ENCODE data around the gene MSGN1.

Gene MSGN1

DNA sequence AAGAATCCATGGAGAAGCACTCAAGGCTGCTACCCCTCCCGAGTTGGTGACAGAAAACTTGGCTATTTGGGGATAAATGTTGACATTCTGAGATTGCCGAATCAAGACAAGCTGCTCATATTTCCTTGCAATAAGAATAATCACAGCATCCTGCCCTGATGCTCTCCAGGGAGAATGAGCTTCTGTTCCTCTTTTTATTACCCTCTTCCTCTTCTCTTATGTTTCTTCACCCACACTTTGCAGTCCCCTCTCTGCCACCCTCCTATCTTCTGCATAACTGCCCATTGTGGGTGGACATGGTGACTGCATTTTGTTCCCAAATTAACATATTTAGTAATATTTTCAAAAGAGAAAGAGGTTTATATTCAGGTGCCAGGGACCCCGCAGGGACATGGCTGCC lies 11.9 kb upstream of the MSGN1 start:
- Histone ChIP-seq H3K27me3 (ENCODE audit: control insufficient read depth in 3 of 3, insufficient read depth in 3 of 3, low read depth in 1 of 3, low read length in 3 of 3) (peaks cover 0 to 6% (median 0%) of the 10 kb centered on the region in 3 experiments), H4K91ac (ENCODE audit: low read depth, low read length, poor library complexity) (no peak overlapping the region), H2AFZ (ENCODE audit: low read length) (no peak overlapping the region), H3K9me3 (replicated peaks in 1 of 2; ENCODE audit: control insufficient read depth in 2 of 2, insufficient read depth in 1 of 2, low read depth in 1 of 2, low read length in 2 of 2) (no peaks in the 10 kb centered on the region), H3K23ac (ENCODE audit: low read depth, low read length, poor library complexity) (no peak overlapping the region), H2BK120ac (ENCODE audit: low read depth, low read length) (no peak overlapping the region), H3K18ac (ENCODE audit: low read length) (no peak overlapping the region), H3K9ac (ENCODE audit: low read depth, low read length, poor library complexity) (no peak overlapping the region), H3K4ac (ENCODE audit: low read length) (no peak overlapping the region), H3K4me1 (ENCODE audit: control insufficient read depth in 2 of 2, insufficient read depth in 1 of 2, low read depth in 1 of 2, low read length in 2 of 2) (peaks cover 2 to 7% of the 10 kb centered on the region in 2 donors), H3K4me2 (ENCODE audit: insufficient read depth, low read length, poor library complexity, severe bottlenecking) (no peak overlapping the region), H2BK15ac (ENCODE audit: low read length) (no peak overlapping the region), H3K36me3 (replicated peaks in 1 of 2; ENCODE audit: control insufficient read depth in 2 of 2, insufficient read depth in 2 of 2, low read length in 2 of 2) (no peaks in the 10 kb centered on the region), H2BK5ac (ENCODE audit: low read length) (no peak overlapping the region), H2BK12ac (ENCODE audit: low read length) (no peak overlapping the region), H3K4me3 (ENCODE audit: low read length in 2 of 2) (no peak overlapping the region), H4K8ac (ENCODE audit: low read depth, low read length) (no peak overlapping the region), H3K14ac (ENCODE audit: low read length) (no peak overlapping the region), H3K79me1 (ENCODE audit: low read depth, low read length) (no peaks in the 10 kb centered on the region), H2AK5ac (ENCODE audit: low read depth, low read length) (no peak overlapping the region), H3K27ac (replicated peaks; ENCODE audit: low read length) (no peak overlapping the region)
- WGBS, 2 donors (ENCODE audit: extremely low coverage in 2 of 2, insufficient read length in 2 of 2, insufficient replicate concordance in 1 of 2) = no CpG with 5 or more reads among the region's 3 CpGs
- no peak for DNase-seq (ENCODE audit: low spot score)

DNA sequence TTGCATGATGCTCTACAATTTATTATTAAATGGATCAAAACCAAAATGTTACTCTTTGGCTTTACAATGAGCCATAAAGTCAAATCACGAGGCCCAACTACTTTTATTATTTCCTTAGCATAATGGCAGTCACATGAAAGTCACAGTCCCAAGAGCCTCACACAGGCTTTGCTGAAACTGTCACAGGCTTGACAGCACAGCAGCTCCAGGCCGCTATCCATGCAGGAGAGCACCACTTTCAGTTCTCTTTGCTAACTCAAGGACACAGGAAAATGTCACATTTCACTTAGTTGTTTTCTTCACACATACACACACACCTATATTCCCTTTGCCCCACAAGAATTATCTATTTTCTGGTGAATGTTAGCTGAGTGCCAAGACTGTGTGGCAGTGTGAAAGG lies 11.1 kb upstream of the MSGN1 start:
- Histone ChIP-seq H2BK15ac (ENCODE audit: low read length) (no peak overlapping the region), H3K27ac (replicated peaks; ENCODE audit: low read length) (no peak overlapping the region), H3K9me3 (replicated peaks in 1 of 2; ENCODE audit: control insufficient read depth in 2 of 2, insufficient read depth in 1 of 2, low read depth in 1 of 2, low read length in 2 of 2) (no peaks in the 10 kb centered on the region), H3K4me1 (ENCODE audit: control insufficient read depth in 2 of 2, insufficient read depth in 1 of 2, low read depth in 1 of 2, low read length in 2 of 2) (peaks cover under 1 to 2% of the 10 kb centered on the region in 2 donors), H3K79me1 (ENCODE audit: low read depth, low read length) (no peaks in the 10 kb centered on the region), H3K4ac (ENCODE audit: low read length) (no peak overlapping the region), H3K4me2 (ENCODE audit: insufficient read depth, low read length, poor library complexity, severe bottlenecking) (no peak overlapping the region), H3K23ac (ENCODE audit: low read depth, low read length, poor library complexity) (no peak overlapping the region), H4K8ac (ENCODE audit: low read depth, low read length) (no peak overlapping the region), H2BK5ac (ENCODE audit: low read length) (no peak overlapping the region), H3K18ac (ENCODE audit: low read length) (no peak overlapping the region), H2AK5ac (ENCODE audit: low read depth, low read length) (no peak overlapping the region), H3K27me3 (ENCODE audit: control insufficient read depth in 3 of 3, insufficient read depth in 3 of 3, low read depth in 1 of 3, low read length in 3 of 3) (peaks cover 0 to 6% (median 0%) of the 10 kb centered on the region in 3 experiments), H4K91ac (ENCODE audit: low read depth, low read length, poor library complexity) (no peak overlapping the region), H3K9ac (ENCODE audit: low read depth, low read length, poor library complexity) (no peak overlapping the region), H2BK120ac (ENCODE audit: low read depth, low read length) (no peak overlapping the region), H3K4me3 (ENCODE audit: low read length in 2 of 2) (no peak overlapping the region), H3K14ac (ENCODE audit: low read length) (no peak overlapping the region), H3K36me3 (replicated peaks in 1 of 2; ENCODE audit: control insufficient read depth in 2 of 2, insufficient read depth in 2 of 2, low read length in 2 of 2) (no peaks in the 10 kb centered on the region), H2BK12ac (ENCODE audit: low read length) (no peak overlapping the region), H2AFZ (ENCODE audit: low read length) (no peak overlapping the region)
- no CpG with 5 or more reads among the region's 2 CpGs for WGBS, 2 donors (ENCODE audit: extremely low coverage in 2 of 2, insufficient read length in 2 of 2, insufficient replicate concordance in 1 of 2)
- no peak for DNase-seq (ENCODE audit: low spot score)

DNA sequence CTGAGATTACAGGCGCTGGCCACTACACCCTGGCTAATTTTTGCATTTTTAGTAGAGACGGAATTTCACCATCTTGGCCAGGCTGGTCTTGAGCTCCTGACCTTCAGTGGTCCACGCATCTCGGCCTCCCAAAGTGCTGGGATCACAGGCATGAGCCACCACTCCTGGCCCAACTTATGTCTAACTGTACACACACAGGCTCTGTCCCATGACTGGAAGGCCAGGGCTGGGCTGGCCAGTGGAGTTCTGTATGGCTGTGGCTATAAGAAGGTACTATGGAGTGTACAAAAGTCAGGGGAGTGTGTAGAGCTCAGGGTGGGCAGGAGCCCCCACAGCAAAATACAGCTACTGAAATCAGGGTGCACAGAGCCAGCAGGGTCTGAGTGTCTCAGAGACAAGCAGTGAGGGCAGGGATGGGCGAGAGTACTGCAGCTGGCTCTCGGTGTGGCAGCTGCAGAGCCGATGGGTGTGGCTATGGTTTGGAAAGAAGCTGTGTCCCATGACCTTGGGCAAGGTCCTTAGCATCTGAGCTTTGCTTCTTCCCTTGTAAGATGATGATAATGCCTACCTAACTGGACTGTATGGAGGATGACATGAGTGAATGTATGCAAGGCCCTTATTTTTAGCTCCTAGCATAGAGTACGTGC lies 10.4 kb upstream of the MSGN1 start:
- no peak overlapping the region for H2BK5ac ChIP-seq (ENCODE audit: low read length)
- no peak overlapping the region for H2BK15ac ChIP-seq (ENCODE audit: low read length)
- H4K91ac ChIP-seq (ENCODE audit: low read depth, low read length, poor library complexity) = no peak overlapping the region
- H3K36me3 ChIP-seq (replicated peaks in 1 of 2; ENCODE audit: control insufficient read depth in 2 of 2, insufficient read depth in 2 of 2, low read length in 2 of 2) = no peaks in the 10 kb centered on the region
- H3K4ac ChIP-seq (ENCODE audit: low read length) = no peak overlapping the region
- H3K79me1 ChIP-seq (ENCODE audit: low read depth, low read length) = no peaks in the 10 kb centered on the region
- H3K18ac ChIP-seq (ENCODE audit: low read length) = no peak overlapping the region
- no CpG with 5 or more reads among the region's 8 CpGs for WGBS, 2 donors (ENCODE audit: extremely low coverage in 2 of 2, insufficient read length in 2 of 2, insufficient replicate concordance in 1 of 2)
- no peak overlapping the region for H2AFZ ChIP-seq (ENCODE audit: low read length)
- no peak overlapping the region for H3K23ac ChIP-seq (ENCODE audit: low read depth, low read length, poor library complexity)
- no peak overlapping the region for H3K4me2 ChIP-seq (ENCODE audit: insufficient read depth, low read length, poor library complexity, severe bottlenecking)
- no peak overlapping the region for H2AK5ac ChIP-seq (ENCODE audit: low read depth, low read length)
- H2BK120ac ChIP-seq (ENCODE audit: low read depth, low read length) = no peak overlapping the region
- peaks cover 0 to under 1% of the 10 kb centered on the region in 2 donors for H3K4me1 ChIP-seq (ENCODE audit: control insufficient read depth in 2 of 2, insufficient read depth in 1 of 2, low read depth in 1 of 2, low read length in 2 of 2)
- H2BK12ac ChIP-seq (ENCODE audit: low read length) = no peak overlapping the region
- no peak for DNase-seq (ENCODE audit: low spot score)
- H3K4me3 ChIP-seq (ENCODE audit: low read length in 2 of 2) = no peak overlapping the region
- H3K27me3 ChIP-seq (ENCODE audit: control insufficient read depth in 3 of 3, insufficient read depth in 3 of 3, low read depth in 1 of 3, low read length in 3 of 3) = peaks cover 0 to 6% (median 0%) of the 10 kb centered on the region in 3 experiments
- no peak overlapping the region for H4K8ac ChIP-seq (ENCODE audit: low read depth, low read length)
- no peak overlapping the region for H3K27ac ChIP-seq (replicated peaks; ENCODE audit: low read length)
- H3K14ac ChIP-seq (ENCODE audit: low read length) = no peak overlapping the region
- H3K9me3 ChIP-seq (replicated peaks in 1 of 2; ENCODE audit: control insufficient read depth in 2 of 2, insufficient read depth in 1 of 2, low read depth in 1 of 2, low read length in 2 of 2) = no peaks in the 10 kb centered on the region
- no peak overlapping the region for H3K9ac ChIP-seq (ENCODE audit: low read depth, low read length, poor library complexity)

DNA sequence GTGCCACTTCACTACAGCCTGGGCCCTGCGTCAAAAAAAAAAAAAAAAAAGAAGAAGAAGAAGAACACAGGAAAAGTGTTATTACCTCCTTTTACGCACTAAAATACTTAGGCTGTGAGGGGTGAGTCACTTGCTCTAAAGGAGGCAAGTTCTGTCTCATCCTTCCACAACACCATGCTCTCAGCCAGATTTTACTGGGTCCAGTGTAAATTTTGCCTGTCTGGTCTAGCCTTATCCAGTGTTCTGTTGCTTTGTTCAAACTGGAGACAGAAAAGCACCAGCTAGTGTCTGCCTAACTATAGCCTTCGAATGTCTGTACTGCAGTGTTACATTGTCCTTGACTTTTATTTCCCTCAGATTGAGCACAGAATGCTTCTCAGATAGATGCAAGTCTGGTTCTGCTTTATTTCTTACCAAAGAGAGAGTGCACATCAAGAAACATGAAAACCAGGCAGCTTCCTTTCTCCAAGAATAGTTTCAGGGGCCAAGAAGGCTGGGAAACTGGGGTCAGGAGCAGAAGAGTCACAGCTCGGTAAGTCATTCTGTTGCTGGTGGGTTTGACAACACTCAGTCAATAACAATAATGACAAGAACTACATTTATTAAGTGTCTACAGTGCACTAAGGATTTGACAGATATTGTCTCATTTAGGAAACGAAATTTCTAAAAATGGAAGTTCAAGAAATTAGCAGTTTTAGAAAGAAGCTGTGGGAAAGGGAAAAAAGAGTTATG lies 3.1 kb upstream of the MSGN1 start:
- Histone ChIP-seq H2AK5ac (ENCODE audit: low read depth, low read length) (no peak overlapping the region), H2BK15ac (ENCODE audit: low read length) (no peak overlapping the region), H3K23ac (ENCODE audit: low read depth, low read length, poor library complexity) (no peak overlapping the region), H3K4me2 (ENCODE audit: insufficient read depth, low read length, poor library complexity, severe bottlenecking) (no peak overlapping the region), H2BK5ac (ENCODE audit: low read length) (no peak overlapping the region), H3K18ac (ENCODE audit: low read length) (no peak overlapping the region), H4K8ac (ENCODE audit: low read depth, low read length) (no peak overlapping the region), H3K4me3 (ENCODE audit: low read length in 2 of 2) (no peak overlapping the region), H3K4ac (ENCODE audit: low read length) (no peak overlapping the region), H3K27me3 (ENCODE audit: control insufficient read depth in 3 of 3, insufficient read depth in 3 of 3, low read depth in 1 of 3, low read length in 3 of 3) (no peaks in the 10 kb centered on the region), H3K4me1 (ENCODE audit: control insufficient read depth in 2 of 2, insufficient read depth in 1 of 2, low read depth in 1 of 2, low read length in 2 of 2) (peaks cover 5 to 18% of the 10 kb centered on the region in 2 donors), H3K14ac (ENCODE audit: low read length) (no peak overlapping the region), H2BK120ac (ENCODE audit: low read depth, low read length) (no peak overlapping the region), H4K91ac (ENCODE audit: low read depth, low read length, poor library complexity) (no peak overlapping the region), H3K36me3 (replicated peaks in 1 of 2; ENCODE audit: control insufficient read depth in 2 of 2, insufficient read depth in 2 of 2, low read length in 2 of 2) (no peaks in the 10 kb centered on the region), H3K9me3 (replicated peaks in 1 of 2; ENCODE audit: control insufficient read depth in 2 of 2, insufficient read depth in 1 of 2, low read depth in 1 of 2, low read length in 2 of 2) (no peaks in the 10 kb centered on the region), H2BK12ac (ENCODE audit: low read length) (no peak overlapping the region), H3K27ac (replicated peaks; ENCODE audit: low read length) (no peak overlapping the region), H2AFZ (ENCODE audit: low read length) (peak overlapping the region; percentile 41), H3K9ac (ENCODE audit: low read depth, low read length, poor library complexity) (no peak overlapping the region), H3K79me1 (ENCODE audit: low read depth, low read length) (no peaks in the 10 kb centered on the region)
- no peak for DNase-seq (ENCODE audit: low spot score)
- WGBS, 2 donors (ENCODE audit: extremely low coverage in 2 of 2, insufficient read length in 2 of 2, insufficient replicate concordance in 1 of 2) = no CpG with 5 or more reads among the region's 5 CpGs
